ENCODE measurements around the gene C1D. TPM values are rescaled to one million over a fixed set of nuclear protein-coding genes. Genes with fewer than 3 reads are reported as not detected.

C1D gene
- total and polyA plus RNA-seq, 2 donors (not counting 3 experiments of a cell fraction or from before 2014, with no cell fraction given): 11.4 to 14.0 TPM

DNA sequence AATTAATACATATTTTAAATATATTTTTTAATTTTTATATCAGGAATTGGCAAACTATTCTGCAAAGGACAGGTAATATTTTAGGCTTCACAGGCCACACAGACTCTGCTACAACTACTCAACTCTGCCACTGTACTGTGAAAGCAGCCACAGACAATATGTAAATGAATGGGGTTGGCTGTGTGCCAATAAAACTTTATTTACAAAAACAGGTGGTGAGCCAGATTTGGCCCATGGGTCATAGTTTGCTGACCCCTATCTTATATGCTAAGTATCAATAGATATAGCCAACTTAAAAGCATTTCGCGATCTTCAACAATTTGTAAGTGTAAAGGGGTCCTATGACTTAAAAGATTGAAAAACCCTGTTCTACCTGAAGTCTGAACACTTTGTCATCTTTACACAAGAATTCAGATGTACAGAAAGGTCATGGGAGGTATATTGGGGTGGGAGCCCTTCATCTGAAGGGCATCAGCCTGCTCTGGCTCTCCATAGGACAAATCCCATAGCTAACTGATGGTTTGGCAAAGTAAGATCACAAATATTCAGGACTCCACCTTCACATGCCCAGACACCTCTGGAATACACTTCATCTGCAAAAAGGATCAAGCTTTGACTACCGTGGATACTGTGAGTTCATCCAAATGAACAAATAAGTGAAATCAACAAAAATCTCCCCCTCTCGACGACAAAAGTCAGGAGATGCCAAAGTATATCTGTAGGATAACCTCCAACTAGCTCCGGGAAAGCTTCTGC, 65.9 kb downstream of the C1D start:
- peak overlapping the region in 1 of 3 experiments; percentile 19 for H3K4me3 ChIP-seq (replicated peaks in 1 of 3; ENCODE audit: insufficient read depth in 1 of 3, low read depth in 1 of 3, low read length in 3 of 3)
- H3K79me2 ChIP-seq (ENCODE audit: control insufficient read depth, insufficient read depth, low read length): no peaks in the 10 kb centered on the region
- H3K36me3 ChIP-seq (ENCODE audit: control insufficient read depth in 2 of 2, extremely low read depth in 1 of 2, insufficient read depth in 2 of 2, low read length in 2 of 2): no peaks in the 10 kb centered on the region
- POLR2A ChIA-PET: interaction anchor here (1.3 kb wide), 1 partner anchor 124 kb away, joined by 4 read pairs; no protein-coding TSS in a partner anchor
- H3K9ac ChIP-seq (replicated peaks; ENCODE audit: extremely low read depth, insufficient read depth, low read length): peak overlapping the region; percentile 68
- no peak for TF ChIP-seq MYC (IDR thresholded peaks at IDR 0.05; ENCODE audit: low read depth, low read length)
- TF ChIP-seq POLR2A (IDR thresholded peaks at IDR 0.05; ENCODE audit: low read depth, low read length): no peak
- no peak for TF ChIP-seq JUN (IDR thresholded peaks at IDR 0.05; ENCODE audit: borderline replicate concordance, insufficient read depth, insufficient read length, low read depth)
- TF ChIP-seq EZH2 (IDR thresholded peaks at IDR 0.05; ENCODE audit: borderline replicate concordance, low read depth, low read length, severe bottlenecking): no peak
- TF ChIP-seq GATA2 (IDR thresholded peaks at IDR 0.05; ENCODE audit: insufficient read depth, insufficient read length, low read depth, low read length): no peak
- TF ChIP-seq POLR2AphosphoS5 (IDR thresholded peaks at IDR 0.05; ENCODE audit: insufficient read depth, low read depth, low read length): no peak
- TF ChIP-seq, protein P1, sequence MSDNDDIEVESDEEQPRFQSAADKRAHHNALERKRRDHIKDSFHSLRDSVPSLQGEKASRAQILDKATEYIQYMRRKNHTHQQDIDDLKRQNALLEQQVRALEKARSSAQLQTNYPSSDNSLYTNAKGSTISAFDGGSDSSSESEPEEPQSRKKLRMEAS (IDR thresholded peaks at IDR 0.05; ENCODE audit: insufficient read depth, insufficient read length): no peak
- TF ChIP-seq, protein P2, sequence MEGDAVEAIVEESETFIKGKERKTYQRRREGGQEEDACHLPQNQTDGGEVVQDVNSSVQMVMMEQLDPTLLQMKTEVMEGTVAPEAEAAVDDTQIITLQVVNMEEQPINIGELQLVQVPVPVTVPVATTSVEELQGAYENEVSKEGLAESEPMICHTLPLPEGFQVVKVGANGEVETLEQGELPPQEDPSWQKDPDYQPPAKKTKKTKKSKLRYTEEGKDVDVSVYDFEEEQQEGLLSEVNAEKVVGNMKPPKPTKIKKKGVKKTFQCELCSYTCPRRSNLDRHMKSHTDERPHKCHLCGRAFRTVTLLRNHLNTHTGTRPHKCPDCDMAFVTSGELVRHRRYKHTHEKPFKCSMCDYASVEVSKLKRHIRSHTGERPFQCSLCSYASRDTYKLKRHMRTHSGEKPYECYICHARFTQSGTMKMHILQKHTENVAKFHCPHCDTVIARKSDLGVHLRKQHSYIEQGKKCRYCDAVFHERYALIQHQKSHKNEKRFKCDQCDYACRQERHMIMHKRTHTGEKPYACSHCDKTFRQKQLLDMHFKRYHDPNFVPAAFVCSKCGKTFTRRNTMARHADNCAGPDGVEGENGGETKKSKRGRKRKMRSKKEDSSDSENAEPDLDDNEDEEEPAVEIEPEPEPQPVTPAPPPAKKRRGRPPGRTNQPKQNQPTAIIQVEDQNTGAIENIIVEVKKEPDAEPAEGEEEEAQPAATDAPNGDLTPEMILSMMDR (IDR thresholded peaks at IDR 0.05; ENCODE audit: extremely low read depth in 1 of 2, insufficient read depth in 1 of 2, low read depth in 1 of 2, low read length in 2 of 2): no peak
- no peak for TF ChIP-seq FOS (IDR thresholded peaks at IDR 0.05; ENCODE audit: borderline replicate concordance, insufficient read depth, low read length)
- peak overlapping the region; percentile 41 for H2AFZ ChIP-seq (ENCODE audit: low read depth, low read length)
- peak overlapping the region; percentile 64 for H3K4me2 ChIP-seq (ENCODE audit: insufficient read depth, low read length)
- DNase-seq (ENCODE audit: low read depth, low spot score) (peak; percentile 6), FAIRE-seq (no peak)
- CTCF ChIA-PET: interaction anchor here (0.6 to 3.4 kb wide), 10 partner anchors 11 to 1421 kb away, joined by 3 to 19 read pairs (median 6); no protein-coding TSS in a partner anchor
- H3K27ac ChIP-seq (ENCODE audit: insufficient read depth, low read depth, low read length): peak overlapping the region; percentile 93
- no peaks in the 10 kb centered on the region for H3K27me3 ChIP-seq (ENCODE audit: control insufficient read depth in 2 of 2, insufficient read depth in 2 of 2, low read length in 2 of 2)
- intact Hi-C loops (cut with micrococcal nuclease): loop anchor here (1.0 to 10.0 kb wide), 4 partner anchors 80 to 684 kb away; no protein-coding TSS in a partner anchor
- H4K20me1 ChIP-seq (replicated peaks; ENCODE audit: control insufficient read depth, extremely low read depth, insufficient read depth, low read length): no peaks in the 10 kb centered on the region
- dilution Hi-C loops (cut with MboI; ENCODE audit: extremely low pct_ligation_motif_present, low sequenced_read_pairs): no loop called here
- TSS peak; percentile 100 for BruUV-seq (replicated peaks)
- peaks cover 17% of the 10 kb centered on the region for H3K4me1 ChIP-seq (ENCODE audit: control insufficient read depth, extremely low read depth, insufficient read depth, low read length)
- no peaks in the 10 kb centered on the region for H3K9me3 ChIP-seq (replicated peaks; ENCODE audit: control insufficient read depth, insufficient read depth, low read length)
- no peaks in the 10 kb centered on the region for H3K9me1 ChIP-seq (replicated peaks; ENCODE audit: control insufficient read depth, extremely low read depth, insufficient read depth, low read length)
